Activated naive CD4-positive, alpha-beta T cell treated with anti-CD3 and anti-CD28 coated beads for 36 hours (primary cell): Measurements from ENCODE around the gene CCDC141. TPM values are rescaled to one million over a fixed set of nuclear protein-coding genes. Genes with fewer than 3 reads are reported as not detected.

Experiments
- CTCF ChIA-PET: fragments of 350-600 bp; sonication (Branson Sonifier 250); formaldehyde crosslinking; loops from one replicate; lab custom pipeline; 2021; ENCODE audit warnings: antibody characterized with exemption; lab: Charles Lee
- DNase-seq: peaks from one replicate; pipeline ENCODE4 v3.0.0-alpha.2; 2020
- H3K27ac Mint-ChIP-seq: one replicate; pipeline ENCODE4 v1.8.0; 2021; ENCODE audit warnings: mild to moderate bottlenecking, mixed read lengths
- H3K27me3 Mint-ChIP-seq: one replicate; pipeline ENCODE4 v1.8.0; 2021; ENCODE audit warnings: low read depth, mixed read lengths
- H3K36me3 Mint-ChIP-seq: one replicate; pipeline ENCODE4 v1.8.0; 2021; ENCODE audit warnings: low read depth, mixed read lengths
- H3K4me1 Mint-ChIP-seq: one replicate; pipeline ENCODE4 v1.8.0; 2021; ENCODE audit warnings: low read depth, mixed read lengths
- H3K4me3 Mint-ChIP-seq: one replicate; pipeline ENCODE4 v1.8.0; 2021; ENCODE audit warnings: mild to moderate bottlenecking, moderate library complexity, mixed read lengths
- H3K9me3 Mint-ChIP-seq: one replicate; pipeline ENCODE4 v1.8.0; 2021; ENCODE audit warnings: mixed read lengths
- intact Hi-C: fragments of 100-400 bp; cut with micrococcal nuclease; formaldehyde crosslinking; loops from one replicate; pipeline ENCODE4 v1.15.1; 2023
- total RNA-seq, 2 experiments: library from RNA; stranded (reverse); gene quantifications; one replicate each; pipeline ENCODE4 v1.2.3, GENCODE V29; 2021

The CCDC141 gene
- total RNA-seq, 2 experiments from 2014 or later: 2.6 to 4.6 TPM

DNA sequence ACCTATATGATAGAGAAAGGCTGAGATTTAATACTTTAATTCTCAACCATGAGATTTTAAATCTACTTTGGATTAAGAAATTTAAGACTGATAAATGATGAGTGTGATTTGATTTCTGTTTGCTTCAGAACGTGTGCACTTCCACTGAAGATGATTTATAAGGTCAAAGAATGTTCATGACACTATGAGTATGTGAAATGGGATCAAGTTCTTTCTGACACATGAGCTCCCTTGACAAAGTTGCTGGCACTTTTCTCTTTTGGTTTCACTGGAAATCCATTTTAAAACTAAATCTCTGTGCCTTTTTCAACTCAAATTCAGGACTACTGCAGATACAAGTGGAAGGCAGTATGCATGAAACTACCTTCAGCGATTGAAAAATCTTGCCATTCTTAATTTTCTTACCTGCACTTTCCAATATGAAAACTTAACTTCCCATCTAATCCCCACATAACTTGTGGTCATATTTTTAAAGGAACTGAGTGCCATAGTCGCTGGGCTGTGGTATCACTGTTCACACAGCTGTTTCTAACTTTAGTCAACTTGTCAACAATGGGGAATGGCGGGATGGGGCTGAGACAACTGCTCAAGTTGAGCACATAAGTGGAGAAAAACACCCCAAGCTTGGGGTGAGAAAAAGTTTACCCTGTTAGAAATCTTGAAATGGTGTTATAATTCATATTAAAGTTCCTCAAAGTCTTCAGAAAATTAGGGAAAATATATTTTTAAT is 190.9 kb downstream of the CCDC141 start:
- CTCF ChIA-PET: interaction anchor here (1.1 kb wide), 1 partner anchor 32 kb away, joined by 3 read pairs; no protein-coding TSS in a partner anchor
- no peak for DNase-seq

DNA sequence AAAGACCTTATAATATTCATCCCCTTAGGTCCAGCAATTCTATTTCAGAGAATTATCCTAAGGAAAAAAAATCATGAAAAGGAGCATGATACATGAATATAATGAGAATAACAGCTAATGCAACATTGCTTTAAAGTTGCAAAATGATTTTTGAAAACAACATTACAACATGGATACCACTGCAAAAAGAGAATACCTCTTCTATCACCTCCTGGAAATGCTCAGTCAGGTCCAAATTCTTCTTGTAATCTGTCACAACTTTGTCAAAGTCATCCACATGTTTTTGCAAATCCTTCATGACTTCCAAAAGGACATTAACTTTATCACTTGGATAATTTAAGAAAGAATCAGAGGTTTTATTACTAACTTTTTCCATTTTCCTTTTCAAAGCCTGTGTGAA is 194.8 kb downstream of the CCDC141 start:
- intact Hi-C loops: no loop called here
- Mint-ChIP-seq H3K27me3 (no peaks in the 10 kb centered on the region), H3K36me3 (peaks cover 14% of the 10 kb centered on the region), H3K4me1 (no peaks in the 10 kb centered on the region), H3K27ac (no peak overlapping the region), H3K4me3 (no peak overlapping the region), H3K9me3 (no peaks in the 10 kb centered on the region)
- no peak for DNase-seq
- CTCF ChIA-PET: no interaction called here

More for the DNA sequence above, 190.9 kb downstream of the CCDC141 start:
- Mint-ChIP-seq H3K4me1 (no peaks in the 10 kb centered on the region), H3K27ac (no peak overlapping the region), H3K27me3 (no peaks in the 10 kb centered on the region), H3K4me3 (no peak overlapping the region), H3K9me3 (no peaks in the 10 kb centered on the region), H3K36me3 (peaks cover 6% of the 10 kb centered on the region)
- intact Hi-C loops: no loop called here

DNA sequence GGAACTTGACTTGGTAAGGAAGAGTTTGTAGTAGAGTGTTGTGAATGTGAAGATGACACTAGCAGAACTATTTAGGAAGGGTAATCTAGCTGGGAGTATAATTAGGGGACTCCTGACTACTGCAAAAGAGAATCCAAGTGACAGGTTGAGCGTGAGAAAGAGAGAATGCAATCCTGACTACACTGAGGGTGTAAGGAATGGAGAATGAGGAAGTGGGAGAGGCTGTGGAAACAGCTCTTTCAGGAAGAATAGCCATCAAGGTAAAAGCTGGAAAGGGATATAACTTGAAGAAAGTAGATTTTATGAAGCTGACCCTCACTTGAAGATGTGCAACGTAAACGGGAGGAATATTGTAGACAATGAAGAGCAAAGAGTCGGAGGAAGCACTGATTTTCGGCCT is 201.6 kb downstream of the CCDC141 start:
- peaks cover 32% of the 10 kb centered on the region for H3K36me3 Mint-ChIP-seq
- DNase-seq: no peak
- no peak overlapping the region for H3K27ac Mint-ChIP-seq
- no peaks in the 10 kb centered on the region for H3K9me3 Mint-ChIP-seq
- CTCF ChIA-PET: interaction anchor here (1.1 kb wide), 1 partner anchor 281 kb away, joined by 3 read pairs; no protein-coding TSS in a partner anchor
- no peak overlapping the region for H3K4me3 Mint-ChIP-seq
- H3K27me3 Mint-ChIP-seq: no peaks in the 10 kb centered on the region
- no peaks in the 10 kb centered on the region for H3K4me1 Mint-ChIP-seq
- intact Hi-C loops: no loop called here

DNA sequence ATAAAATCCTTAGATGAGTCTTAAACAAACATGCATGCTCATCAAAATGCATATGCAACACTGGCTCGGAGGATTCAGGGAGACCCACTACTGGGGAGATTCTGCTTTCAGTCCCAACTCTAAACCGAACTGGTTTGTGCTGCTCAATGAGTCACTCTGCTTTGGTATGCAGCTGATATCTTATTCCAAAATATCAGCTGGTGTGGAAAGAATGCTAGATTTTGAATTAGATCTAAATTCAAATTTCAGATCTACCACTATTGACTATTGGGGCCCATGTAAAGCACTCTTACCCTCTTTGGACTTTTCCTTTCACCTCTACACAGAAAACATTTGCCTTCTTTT is 203.5 kb downstream of the CCDC141 start:
- Mint-ChIP-seq H3K9me3 (no peaks in the 10 kb centered on the region), H3K4me3 (no peak overlapping the region), H3K36me3 (peaks cover 23% of the 10 kb centered on the region), H3K27ac (no peak overlapping the region), H3K27me3 (no peaks in the 10 kb centered on the region), H3K4me1 (no peaks in the 10 kb centered on the region)
- intact Hi-C loops: no loop called here
- DNase-seq: no peak
- CTCF ChIA-PET: no interaction called here

DNA sequence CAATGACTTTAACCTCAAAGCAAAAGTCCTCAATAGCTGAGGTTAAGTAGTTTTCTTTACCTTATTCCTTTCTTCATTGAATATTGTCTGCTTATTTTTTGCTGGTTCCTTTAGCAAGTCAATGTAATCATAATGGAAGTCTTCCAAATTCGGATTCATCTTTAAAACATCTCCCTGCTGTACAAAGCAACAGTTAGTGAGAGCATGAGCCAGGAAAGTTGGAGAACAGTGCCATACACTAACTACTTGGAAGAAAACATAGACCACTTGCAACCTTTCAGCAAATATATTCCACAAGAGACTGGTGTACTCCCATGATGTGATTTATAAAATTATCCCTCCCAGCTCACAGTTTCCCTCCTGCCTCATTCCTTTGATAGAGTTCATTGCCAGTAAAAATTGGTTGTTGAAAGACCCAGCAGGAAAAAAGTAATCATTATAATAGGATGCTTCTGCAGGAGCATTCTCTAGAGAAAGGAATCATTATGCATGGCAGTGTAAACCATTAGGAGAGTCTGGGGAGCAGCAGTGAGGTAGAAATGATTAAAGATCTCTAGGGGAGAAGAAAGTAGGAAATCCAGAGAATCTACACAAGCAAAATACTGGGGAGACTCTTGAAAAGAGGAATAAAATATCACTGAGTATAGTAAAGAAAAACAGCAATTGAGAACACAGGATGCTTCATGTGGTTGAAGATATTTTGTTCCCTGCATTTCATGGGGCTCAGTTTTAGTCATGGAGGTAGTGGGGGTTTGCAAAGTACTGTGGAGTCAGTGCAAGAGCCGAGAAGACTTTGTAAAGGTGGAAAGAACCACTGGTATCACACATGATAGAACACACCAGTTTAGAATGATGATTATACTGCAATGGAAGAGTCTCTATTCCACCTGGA is 204.1 kb downstream of the CCDC141 start:
- Mint-ChIP-seq H3K9me3 (no peaks in the 10 kb centered on the region), H3K36me3 (peaks cover 25% of the 10 kb centered on the region), H3K4me1 (no peaks in the 10 kb centered on the region), H3K27ac (no peak overlapping the region), H3K4me3 (no peak overlapping the region), H3K27me3 (no peaks in the 10 kb centered on the region)
- CTCF ChIA-PET: interaction anchor here (0.7 kb wide), 1 partner anchor 69 kb away, joined by 3 read pairs; no protein-coding TSS in a partner anchor
- intact Hi-C loops: no loop called here
- no peak for DNase-seq

DNA sequence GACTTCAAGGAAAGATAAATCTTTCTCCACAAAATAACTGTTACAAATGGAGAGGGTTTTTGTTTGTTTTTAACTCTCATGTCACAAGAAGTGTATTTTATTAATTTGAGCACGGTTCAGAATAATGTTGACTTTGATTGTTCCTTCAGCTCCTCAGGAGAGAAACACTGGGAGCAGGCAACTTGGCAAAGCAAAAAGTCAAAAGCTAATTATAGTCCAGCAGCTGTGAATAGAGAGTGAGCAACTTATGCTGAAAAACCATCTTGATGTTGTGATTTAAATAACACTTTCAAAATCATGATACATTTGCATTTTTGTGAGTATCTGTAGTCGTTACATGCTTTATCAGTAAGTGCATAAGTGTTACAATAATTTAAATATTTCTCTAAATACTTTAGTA is 205.2 kb downstream of the CCDC141 start:
- CTCF ChIA-PET: no interaction called here
- DNase-seq: no peak
- intact Hi-C loops: no loop called here
- no peaks in the 10 kb centered on the region for H3K27me3 Mint-ChIP-seq
- no peaks in the 10 kb centered on the region for H3K4me1 Mint-ChIP-seq
- H3K36me3 Mint-ChIP-seq: peaks cover 25% of the 10 kb centered on the region
- H3K4me3 Mint-ChIP-seq: no peak overlapping the region
- H3K9me3 Mint-ChIP-seq: no peaks in the 10 kb centered on the region
- H3K27ac Mint-ChIP-seq: no peak overlapping the region

DNA sequence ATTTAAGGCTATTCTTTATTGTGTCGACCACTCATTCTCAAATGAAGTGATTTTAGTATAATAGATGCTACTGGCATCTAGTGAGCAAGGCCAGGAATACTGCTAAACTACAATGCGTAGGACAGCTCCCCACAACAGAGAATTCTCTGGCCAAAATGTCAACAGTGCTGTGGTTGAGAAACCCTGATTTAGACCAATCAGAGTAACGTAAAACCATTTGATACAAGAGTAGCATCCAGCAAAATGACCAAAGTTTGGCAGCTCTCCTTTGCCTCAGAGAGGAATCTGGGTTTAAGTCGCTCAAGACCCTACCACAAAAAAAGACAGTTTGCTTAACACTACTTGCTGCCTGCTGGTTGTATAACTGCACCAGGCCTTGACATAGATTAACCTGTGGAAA is 205.7 kb downstream of the CCDC141 start:
- no peak overlapping the region for H3K4me3 Mint-ChIP-seq
- H3K27ac Mint-ChIP-seq: no peak overlapping the region
- H3K27me3 Mint-ChIP-seq: no peaks in the 10 kb centered on the region
- intact Hi-C loops: no loop called here
- no peak for DNase-seq
- H3K36me3 Mint-ChIP-seq: peaks cover 23% of the 10 kb centered on the region
- H3K9me3 Mint-ChIP-seq: no peaks in the 10 kb centered on the region
- no peaks in the 10 kb centered on the region for H3K4me1 Mint-ChIP-seq
- CTCF ChIA-PET: no interaction called here

DNA sequence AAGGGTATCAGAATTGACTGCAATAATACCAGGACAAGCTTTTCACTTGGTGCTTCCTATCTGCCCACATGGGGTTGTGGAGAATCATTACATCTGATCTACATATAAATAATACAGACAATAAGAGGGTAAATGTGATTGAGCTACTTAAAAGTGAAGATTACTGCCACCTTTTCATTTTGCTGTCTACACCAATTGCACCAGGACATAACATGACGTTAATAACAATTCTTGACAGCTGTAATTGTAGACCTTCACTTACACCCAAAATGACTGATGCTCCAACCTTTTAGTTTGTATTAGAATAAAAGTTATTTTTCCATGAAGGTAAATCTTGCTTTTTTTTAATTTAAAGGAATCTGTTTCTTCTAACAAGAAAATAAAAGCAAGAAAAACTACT is 206.2 kb downstream of the CCDC141 start:
- H3K36me3 Mint-ChIP-seq: peaks cover 20% of the 10 kb centered on the region
- intact Hi-C loops: no loop called here
- no peak overlapping the region for H3K27ac Mint-ChIP-seq
- H3K27me3 Mint-ChIP-seq: no peaks in the 10 kb centered on the region
- H3K9me3 Mint-ChIP-seq: no peaks in the 10 kb centered on the region
- no peak overlapping the region for H3K4me3 Mint-ChIP-seq
- H3K4me1 Mint-ChIP-seq: no peaks in the 10 kb centered on the region
- no peak for DNase-seq
- CTCF ChIA-PET: no interaction called here

DNA sequence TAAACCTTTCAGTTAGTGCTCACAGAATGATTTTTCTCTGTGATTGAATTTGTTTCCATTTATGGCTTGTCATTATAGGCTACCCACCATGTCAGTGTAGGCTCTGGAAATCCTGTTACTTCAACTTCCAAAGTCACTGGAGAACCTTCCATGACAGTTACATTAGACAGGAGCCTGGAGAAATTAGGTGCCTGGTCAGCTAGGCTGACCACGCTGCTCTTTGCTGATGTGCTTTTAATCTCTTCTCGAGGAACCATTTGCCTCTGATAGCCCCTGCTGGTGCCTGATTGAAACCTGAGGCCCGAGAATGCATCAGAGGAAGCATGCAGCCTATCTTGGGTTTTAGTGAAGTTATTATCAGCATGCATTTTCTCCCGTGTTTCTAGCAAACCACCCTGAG is 213.1 kb downstream of the CCDC141 start:
- intact Hi-C loops: no loop called here
- Mint-ChIP-seq H3K9me3 (no peaks in the 10 kb centered on the region), H3K4me1 (no peaks in the 10 kb centered on the region), H3K27ac (no peak overlapping the region), H3K4me3 (no peak overlapping the region), H3K27me3 (no peaks in the 10 kb centered on the region), H3K36me3 (peaks cover 19% of the 10 kb centered on the region)
- CTCF ChIA-PET: no interaction called here
- DNase-seq: no peak

DNA sequence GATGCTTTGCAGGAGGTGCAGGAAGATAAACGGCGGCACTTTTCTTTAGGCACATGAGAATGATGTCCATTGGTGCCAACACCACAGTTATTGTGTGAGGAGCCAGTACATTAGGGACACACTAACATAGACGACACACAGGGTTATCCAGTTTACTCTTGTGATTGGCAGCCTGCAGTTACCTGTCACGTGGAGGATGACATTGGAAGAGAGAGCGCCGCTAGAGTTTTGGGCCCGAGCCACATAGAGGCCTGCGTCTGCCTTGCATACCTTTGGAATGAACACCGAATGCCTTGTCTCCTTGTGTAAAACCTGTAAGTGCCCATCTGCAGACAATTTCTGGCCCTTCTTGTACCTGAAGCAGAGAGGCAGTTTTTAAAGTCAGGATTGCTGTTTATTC is 215.9 kb downstream of the CCDC141 start:
- CTCF ChIA-PET: no interaction called here
- Mint-ChIP-seq H3K27me3 (no peaks in the 10 kb centered on the region), H3K9me3 (no peaks in the 10 kb centered on the region), H3K4me1 (peaks cover 17% of the 10 kb centered on the region), H3K36me3 (peaks cover 14% of the 10 kb centered on the region), H3K4me3 (no peak overlapping the region), H3K27ac (no peak overlapping the region)
- no peak for DNase-seq
- intact Hi-C loops: no loop called here

DNA sequence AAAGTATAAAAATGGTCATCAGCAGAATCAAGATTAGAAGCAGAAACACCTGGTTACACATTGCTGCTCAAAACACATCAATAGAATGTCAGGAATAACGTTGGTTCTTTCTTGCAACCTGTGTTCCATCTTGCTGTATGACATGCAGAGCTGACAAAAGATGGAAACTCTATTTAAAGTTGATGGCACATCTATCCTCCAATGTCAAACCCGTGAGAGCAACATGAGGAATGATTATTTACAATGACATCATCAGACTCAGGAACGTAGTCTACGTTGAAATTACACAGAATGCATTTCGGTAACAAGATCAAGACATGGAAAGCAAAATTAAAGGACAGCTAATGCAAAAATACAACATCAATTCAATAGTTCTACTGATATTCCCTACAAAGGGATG is 216.6 kb downstream of the CCDC141 start:
- intact Hi-C loops: no loop called here
- no peak overlapping the region for H3K4me3 Mint-ChIP-seq
- H3K27me3 Mint-ChIP-seq: no peaks in the 10 kb centered on the region
- H3K27ac Mint-ChIP-seq: no peak overlapping the region
- peaks cover 14% of the 10 kb centered on the region for H3K36me3 Mint-ChIP-seq
- H3K4me1 Mint-ChIP-seq: peaks cover 21% of the 10 kb centered on the region
- CTCF ChIA-PET: no interaction called here
- no peaks in the 10 kb centered on the region for H3K9me3 Mint-ChIP-seq
- DNase-seq: no peak

DNA sequence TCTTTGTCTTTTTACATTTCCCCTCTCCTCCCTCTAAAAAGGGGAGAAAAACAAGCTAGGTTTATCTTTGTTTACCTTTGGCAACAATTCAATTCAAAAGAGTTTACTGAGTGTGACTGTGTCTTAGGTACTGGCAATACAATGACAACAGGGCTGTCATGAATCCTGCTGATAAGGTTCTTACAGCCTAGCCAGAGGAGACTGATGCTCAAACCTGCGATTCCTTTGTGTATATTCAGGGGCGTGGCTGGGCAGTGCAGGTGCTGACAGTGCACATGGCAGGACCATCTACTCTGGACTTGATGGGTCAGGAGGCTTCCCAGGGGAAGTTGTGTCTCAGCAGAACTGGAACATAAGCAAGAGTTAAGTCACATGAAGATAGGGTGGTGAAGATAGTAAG is 219.5 kb downstream of the CCDC141 start:
- no peak overlapping the region for H3K4me3 Mint-ChIP-seq
- peaks cover 2% of the 10 kb centered on the region for H3K9me3 Mint-ChIP-seq
- H3K36me3 Mint-ChIP-seq: peaks cover 18% of the 10 kb centered on the region
- H3K27ac Mint-ChIP-seq: no peak overlapping the region
- H3K27me3 Mint-ChIP-seq: no peaks in the 10 kb centered on the region
- no peak for DNase-seq
- H3K4me1 Mint-ChIP-seq: peaks cover 21% of the 10 kb centered on the region
- intact Hi-C loops: no loop called here
- CTCF ChIA-PET: interaction anchor here (1.1 kb wide), 1 partner anchor 10 kb away, joined by 4 read pairs; no protein-coding TSS in a partner anchor
